Mucosa of descending colon (tissue), 3 donors: ENCODE data around the gene ZNF362. TPM values are rescaled to one million over a fixed set of nuclear protein-coding genes. Genes with fewer than 3 reads are reported as not detected.

Experiments
- ATAC-seq: fragments of 200-7000 bp; cut with Tn5 transposase; one replicate; pipeline ENCODE4 v1.9.1; 2020; ENCODE audit warnings: mild to moderate bottlenecking, moderate library complexity
- DNase-seq, 3 donors: peaks; one replicate each; pipeline ENCODE4 v3.0.0-alpha.2; 2020
- H3K36me3 ChIP-seq: fragments of 200-600 bp; one replicate; pipeline ENCODE4 v1.8.0; 2021; ENCODE audit warnings: low read depth, mild to moderate bottlenecking
- H3K4me1 ChIP-seq: fragments of 200-600 bp; one replicate; pipeline ENCODE4 v1.8.0; 2021; ENCODE audit warnings: low read depth, mild to moderate bottlenecking
- H3K4me3 ChIP-seq: fragments of 200-600 bp; one replicate; pipeline ENCODE4 v1.8.0; 2021; ENCODE audit warnings: mild to moderate bottlenecking
- H3K9me3 ChIP-seq: fragments of 200-600 bp; one replicate; pipeline ENCODE4 v1.8.0; 2021; ENCODE audit warnings: mild to moderate bottlenecking
- CTCF ChIP-seq: fragments of 200-600 bp; IDR thresholded peaks from one replicate; pipeline ENCODE4 v1.8.0; 2022; ENCODE audit warnings: antibody characterized with exemption, mild to moderate bottlenecking
- intact Hi-C, 2 donors: fragments of 100-400 bp; cut with DNase I in 1 of 2; cut with micrococcal nuclease in 1 of 2; formaldehyde crosslinking; loops; one replicate each; pipeline versions ENCODE4 v1.11.0 to v1.11.1; 2022; cut with DNase I, micrococcal nuclease
- total RNA-seq, 3 donors: library from RNA; stranded (reverse); fragmentation: NEBNext Ultra II Directional in 2 of 3; extraction: Animal tissue kit (Norgen Biotek cat#: 25700) in 2 of 3; gene quantifications; one replicate each; pipeline versions ENCODE4 v1.2.1 to v1.2.4, GENCODE V29; 2021 to 2023
- donor health status: DM: no; HTN: no; CAD: no; lungs with moderate emphysema.
- donor health status: DM: no; HTN: no; CAD: no.
- donor health status: DM: no; HTN: yes; CAD: no.

ZNF362 gene
- total RNA-seq, 3 donors from 2014 or later = 12.1 to 33.3 (median 13.7) TPM

- Histone ChIP-seq H3K36me3 (no peaks in the 10 kb centered on the region), H3K9me3 (no peaks in the 10 kb centered on the region), H3K4me3 (no peak overlapping the region), H3K4me1 (no peaks in the 10 kb centered on the region)
- no peak for DNase-seq
- TF ChIP-seq CTCF = no peak
- ATAC-seq = no peak
- intact Hi-C loops = no loop called here
Observed at GRCh38 chr1:33247545-33247944, 8.7 kb upstream of the ZNF362 start.

- no peak for TF ChIP-seq CTCF
- intact Hi-C loops = no loop called here
- Histone ChIP-seq H3K4me3 (no peak overlapping the region), H3K36me3 (no peaks in the 10 kb centered on the region), H3K4me1 (no peaks in the 10 kb centered on the region), H3K9me3 (no peaks in the 10 kb centered on the region)
- DNase-seq = no peak
- no peak for ATAC-seq
Observed at GRCh38 chr1:33248244-33248643, 8.0 kb upstream of the ZNF362 start.

- DNase-seq = no peak
- Histone ChIP-seq H3K4me1 (no peaks in the 10 kb centered on the region), H3K4me3 (no peak overlapping the region), H3K36me3 (no peaks in the 10 kb centered on the region), H3K9me3 (no peaks in the 10 kb centered on the region)
- intact Hi-C loops = no loop called here
- no peak for TF ChIP-seq CTCF
- no peak for ATAC-seq
Observed at GRCh38 chr1:33249422-33249821, 6.9 kb upstream of the ZNF362 start.

GRCh38 chr1:33250217-33250616 lies 6.1 kb upstream of the ZNF362 start:
- no peak for ATAC-seq
- intact Hi-C loops = no loop called here
- Histone ChIP-seq H3K36me3 (no peaks in the 10 kb centered on the region), H3K9me3 (no peaks in the 10 kb centered on the region), H3K4me3 (no peak overlapping the region), H3K4me1 (no peaks in the 10 kb centered on the region)
- no peak for TF ChIP-seq CTCF
- no peak for DNase-seq

GRCh38 chr1:33250724-33251123 lies 5.6 kb upstream of the ZNF362 start:
- Histone ChIP-seq H3K36me3 (no peaks in the 10 kb centered on the region), H3K9me3 (no peaks in the 10 kb centered on the region), H3K4me1 (no peaks in the 10 kb centered on the region), H3K4me3 (no peak overlapping the region)
- intact Hi-C loops = no loop called here
- no peak for TF ChIP-seq CTCF
- no peak for ATAC-seq
- no peak for DNase-seq

GRCh38 chr1:33254491-33254890 lies 1.8 kb upstream of the ZNF362 start:
- no peak for TF ChIP-seq CTCF
- Histone ChIP-seq H3K4me3 (no peak overlapping the region), H3K4me1 (peaks cover 17% of the 10 kb centered on the region), H3K36me3 (no peaks in the 10 kb centered on the region), H3K9me3 (no peaks in the 10 kb centered on the region)
- intact Hi-C loops = no loop called here
- DNase-seq = no peak
- no peak for ATAC-seq
